OCI-M1 (cell line): ENCODE measurements around the gene AGBL5.
"Not testable (repeated sequence)": the region's sequence is repeated elsewhere in the genome, so short reads cannot be mapped to it uniquely, and the experiment has no call there.

Source experiments
- DNase-seq: peaks from one replicate; lab custom pipeline; 2025; lab: John Stamatoyannopoulos, UW

Gene AGBL5

GRCh38 chr2:27091746-27092695 is 40.6 kb downstream of the AGBL5 start:
- no peak for DNase-seq

- DNase-seq, result peak; percentile 86
Measured at GRCh38 chr2:27092696-27093429, 41.4 kb downstream of the AGBL5 start.

GRCh38 chr2:27093430-27094352 is 42.2 kb downstream of the AGBL5 start:
- no peak for DNase-seq

GRCh38 chr2:27094353-27094984 is 43.0 kb downstream of the AGBL5 start:
- DNase-seq, result no peak

GRCh38 chr2:27095427-27095744 is 43.9 kb downstream of the AGBL5 start:
- no peak for DNase-seq

GRCh38 chr2:27095745-27096651 is 44.5 kb downstream of the AGBL5 start:
- peak; percentile 76 for DNase-seq

- DNase-seq, result no peak
Measured at GRCh38 chr2:27096748-27097297, 45.4 kb downstream of the AGBL5 start.

GRCh38 chr2:27097341-27097740 is 45.9 kb downstream of the AGBL5 start:
- no peak for DNase-seq

- no peak for DNase-seq
Measured at GRCh38 chr2:27099334-27099955, 48.0 kb downstream of the AGBL5 start.

- no peak for DNase-seq
Measured at GRCh38 chr2:27100036-27100435, 48.6 kb downstream of the AGBL5 start.

GRCh38 chr2:27102329-27102728 is 50.9 kb downstream of the AGBL5 start:
- DNase-seq, result no peak

GRCh38 chr2:27105981-27106380 is 54.5 kb downstream of the AGBL5 start:
- DNase-seq, result no peak

GRCh38 chr2:27108221-27108620 is 56.8 kb downstream of the AGBL5 start:
- DNase-seq, result no peak

GRCh38 chr2:27109083-27109482 is 57.6 kb downstream of the AGBL5 start:
- no peak for DNase-seq

GRCh38 chr2:27110603-27111352 is 59.3 kb downstream of the AGBL5 start:
- DNase-seq, result not testable (repeated sequence)

GRCh38 chr2:27111392-27112078 is 60.1 kb downstream of the AGBL5 start:
- DNase-seq, result not testable (repeated sequence)

GRCh38 chr2:27115519-27115918 is 64.1 kb downstream of the AGBL5 start:
- peak; percentile 19 for DNase-seq

GRCh38 chr2:27117995-27118524 is 66.6 kb downstream of the AGBL5 start:
- no peak for DNase-seq
